ENCODE results near the gene SMG6. TPM values are rescaled to one million over a fixed set of nuclear protein-coding genes. Genes with fewer than 3 reads are reported as not detected.

Gene SMG6
- total RNA-seq, 2 donors from 2014 or later, result 33.2 to 82.9 TPM

GRCh38 chr17:2156666-2157065 is 146.9 kb downstream of the SMG6 start:
- Histone ChIP-seq H3K27me3 (replicated peaks; ENCODE audit: insufficient read depth) (no peaks in the 10 kb centered on the region), H3K9me3 (no peaks in the 10 kb centered on the region), H3K27ac (peak overlapping the region in 1 of 2 donors; percentile 11), H3K4me1 (ENCODE audit: control insufficient read depth in 1 of 2, low read depth in 2 of 2) (peaks cover 0 to 12% of the 10 kb centered on the region in 2 donors), H3K36me3 (peaks cover 4% of the 10 kb centered on the region), H3K4me3 (no peak overlapping the region)
- TF ChIP-seq CTCF (IDR thresholded peaks at IDR 0.05), result no peak
- ATAC-seq (ENCODE audit: insufficient number of reproducible peaks, low FRiP score, low read depth), result no peak
- DNase-seq (ENCODE audit: low spot score), result no peak

GRCh38 chr17:2155573-2155972 is 148.0 kb downstream of the SMG6 start:
- Histone ChIP-seq H3K27me3 (replicated peaks; ENCODE audit: insufficient read depth) (no peaks in the 10 kb centered on the region), H3K4me1 (ENCODE audit: control insufficient read depth in 1 of 2, low read depth in 2 of 2) (peaks cover 0 to 17% of the 10 kb centered on the region in 2 donors), H3K27ac (no peak overlapping the region), H3K4me3 (no peak overlapping the region), H3K9me3 (no peaks in the 10 kb centered on the region), H3K36me3 (peaks cover 4% of the 10 kb centered on the region)
- no peak for TF ChIP-seq CTCF (IDR thresholded peaks at IDR 0.05)
- no peak for ATAC-seq (ENCODE audit: insufficient number of reproducible peaks, low FRiP score, low read depth)
- DNase-seq (ENCODE audit: low spot score), result no peak

GRCh38 chr17:2151358-2152033 is 152.1 kb downstream of the SMG6 start:
- no peak for DNase-seq (ENCODE audit: low spot score)
- H3K4me1 ChIP-seq (ENCODE audit: control insufficient read depth in 1 of 2, low read depth in 2 of 2), result peaks cover 0 to 7% of the 10 kb centered on the region in 2 donors
- no peak for ATAC-seq (ENCODE audit: insufficient number of reproducible peaks, low FRiP score, low read depth)
- H3K27ac ChIP-seq, result no peak overlapping the region
- H3K36me3 ChIP-seq, result peaks cover 4% of the 10 kb centered on the region
- no peaks in the 10 kb centered on the region for H3K27me3 ChIP-seq (replicated peaks; ENCODE audit: insufficient read depth)
- H3K4me3 ChIP-seq, result no peak overlapping the region
- no peak for TF ChIP-seq CTCF (IDR thresholded peaks at IDR 0.05)
- H3K9me3 ChIP-seq, result no peaks in the 10 kb centered on the region

- Histone ChIP-seq H3K9me3 (no peaks in the 10 kb centered on the region), H3K27ac (no peak overlapping the region), H3K27me3 (replicated peaks; ENCODE audit: insufficient read depth) (no peaks in the 10 kb centered on the region), H3K4me1 (ENCODE audit: control insufficient read depth in 1 of 2, low read depth in 2 of 2) (peaks cover 0 to 5% of the 10 kb centered on the region in 2 donors), H3K4me3 (no peak overlapping the region), H3K36me3 (peaks cover 4% of the 10 kb centered on the region)
- no peak for TF ChIP-seq CTCF (IDR thresholded peaks at IDR 0.05)
- ATAC-seq (ENCODE audit: insufficient number of reproducible peaks, low FRiP score, low read depth) (no peak), DNase-seq (ENCODE audit: low spot score) (no peak)
Measured at GRCh38 chr17:2150806-2151205, 152.8 kb downstream of the SMG6 start.

GRCh38 chr17:2149934-2150333 is 153.7 kb downstream of the SMG6 start:
- no peaks in the 10 kb centered on the region for H3K9me3 ChIP-seq
- H3K4me1 ChIP-seq (ENCODE audit: control insufficient read depth in 1 of 2, low read depth in 2 of 2), result peaks cover 0 to 5% of the 10 kb centered on the region in 2 donors
- TF ChIP-seq CTCF (IDR thresholded peaks at IDR 0.05), result no peak
- H3K4me3 ChIP-seq, result no peak overlapping the region
- H3K27me3 ChIP-seq (replicated peaks; ENCODE audit: insufficient read depth), result no peaks in the 10 kb centered on the region
- H3K36me3 ChIP-seq, result peaks cover 4% of the 10 kb centered on the region
- ATAC-seq (ENCODE audit: insufficient number of reproducible peaks, low FRiP score, low read depth), result no peak
- no peak overlapping the region for H3K27ac ChIP-seq
- DNase-seq (ENCODE audit: low spot score), result no peak

All from thoracic aorta (tissue), 2 donors.